Peyer's patch (tissue), 4 donors: ENCODE data around the gene SYPL2. TPM values are rescaled to one million over a fixed set of nuclear protein-coding genes. Genes with fewer than 3 reads are reported as not detected.

Experiments used
- DNase-seq, 3 donors: peaks; one replicate each; pipeline ENCODE4 v3.0.0-alpha.2; 2017 to 2019
- H3K27ac ChIP-seq, 4 donors: fragments of 200-600 bp; sonication (generic); one replicate each; pipeline ENCODE4 v1.5.1; 2016 to 2019
- H3K27me3 ChIP-seq, 2 donors: fragments of 200-600 bp; sonication (generic); one replicate each; pipeline ENCODE4 v1.5.1; 2019
- H3K36me3 ChIP-seq, 3 donors: fragments of 200-600 bp; sonication (generic); one replicate each; pipeline ENCODE4 v1.5.1; 2016 to 2019
- H3K4me1 ChIP-seq, 4 donors: fragments of 200-600 bp; sonication (generic); one replicate each; pipeline ENCODE4 v1.5.1; 2016 to 2019
- H3K4me3 ChIP-seq, 4 donors: fragments of 200-600 bp; sonication (generic); 1 replicate in 3 of 4; 2 replicates in 1 of 4; pipeline ENCODE4 v1.5.1; 2016 to 2019; ENCODE audit warnings: mild to moderate bottlenecking in 1 of 4
- H3K9me3 ChIP-seq, 4 donors: fragments of 200-600 bp; sonication (generic); one replicate each; pipeline ENCODE4 v1.5.1; 2016 to 2019; ENCODE audit warnings: mild to moderate bottlenecking in 1 of 4
- CTCF ChIP-seq, 6 experiments: fragments of 450-650 bp in 4 of 6; fragments of 200-600 bp in 2 of 6; sonication (generic) in 1 of 6; IDR thresholded peaks; one replicate each; pipeline ENCODE4 v1.5.1; 2017 to 2019; ENCODE audit warnings: antibody characterized with exemption in 6 of 6, mild to moderate bottlenecking in 3 of 6, moderate library complexity in 1 of 6
- POLR2A ChIP-seq, 2 donors: fragments of 450-650 bp; IDR thresholded peaks; one replicate each; pipeline ENCODE4 v1.5.1; 2017; ENCODE audit warnings: antibody characterized with exemption in 2 of 2, mild to moderate bottlenecking in 2 of 2, moderate library complexity in 2 of 2
- total RNA-seq, 4 donors: library from RNA; depleted of rRNA; stranded (reverse); fragments of >200 nt; gene quantifications; one replicate each; pipeline ENCODE4 v1.1.0, GENCODE V29; 2016

The SYPL2 gene
- total RNA-seq, 4 donors from 2014 or later, result 0.67 TPM; not detected in 3

DNA sequence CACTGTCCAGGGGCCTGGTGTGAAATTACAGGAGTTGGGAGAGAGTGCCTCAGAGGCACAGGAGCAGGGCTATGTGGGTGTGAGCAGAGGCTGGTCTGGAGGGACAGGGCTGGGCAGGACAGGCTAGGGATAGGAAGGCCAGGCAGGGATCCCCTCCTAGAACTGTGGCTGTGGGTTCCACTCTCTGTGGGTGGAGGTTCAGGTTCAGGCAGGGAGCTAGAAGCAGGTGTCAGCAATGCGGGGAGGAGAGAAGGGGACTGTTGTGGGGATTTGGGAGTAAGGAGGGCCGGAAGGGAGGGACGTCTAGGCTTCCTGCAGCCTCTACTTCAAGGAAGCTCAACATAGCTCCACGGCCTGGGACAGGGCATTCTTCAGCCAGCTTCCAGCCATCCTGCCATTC, 65.0 kb downstream of the SYPL2 start:
- Histone ChIP-seq H3K27me3 (no peaks in the 10 kb centered on the region), H3K36me3 (no peaks in the 10 kb centered on the region), H3K27ac (peak overlapping the region in 1 of 4 donors; percentile 8), H3K9me3 (no peaks in the 10 kb centered on the region), H3K4me3 (no peak overlapping the region), H3K4me1 (peaks cover 0 to 10% (median 6%) of the 10 kb centered on the region in 4 donors)
- TF ChIP-seq POLR2A (IDR thresholded peaks at IDR 0.05) (no peak), CTCF (IDR thresholded peaks at IDR 0.05) (no peak)
- no peak for DNase-seq

Other genes with a start within 250 kb of the SYPL2 start
- gene CELSR2, start 217.0 kb upstream of the SYPL2 start, total RNA-seq, result 1 to 10 TPM; 2.6 to 6.4 (median 4.6) TPM
- 1 to 10 TPM; 3.5 to 8.3 (median 4.5) TPM for gene PSRC1, start 183.4 kb upstream of the SYPL2 start, total RNA-seq
- gene MYBPHL, start 159.5 kb upstream of the SYPL2 start, total RNA-seq, result not detected
- 100 to 1,000 TPM in 2 of 4 donors, 10 to 100 TPM in 2; 24.8 to 124 (median 96.0) TPM for gene SORT1, start 68.6 kb upstream of the SYPL2 start, total RNA-seq
- gene PSMA5, start 40.1 kb upstream of the SYPL2 start, total RNA-seq, result 10 to 100 TPM; 29.7 to 69.3 (median 50.4) TPM
- 10 to 100 TPM in 1 of 4 donors, 1 to 10 TPM in 3; 2.3 to 12.7 (median 7.3) TPM for gene ATXN7L2, start 17.4 kb downstream of the SYPL2 start, total RNA-seq
- 10 to 100 TPM in 3 of 4 donors, 1 to 10 TPM in 1; 1.7 to 24.0 (median 20.9) TPM for gene CYB561D1, start 27.5 kb downstream of the SYPL2 start, total RNA-seq
- 1 to 10 TPM; 2.5 to 7.4 (median 5.0) TPM for gene AMIGO1, start 43.2 kb downstream of the SYPL2 start, total RNA-seq
- gene GPR61, start 73.3 kb downstream of the SYPL2 start, total RNA-seq, result under 1 TPM in 1 of 4 donors, not detected in 3; 0.40 TPM
- gene GNAI3, start 82.1 kb downstream of the SYPL2 start, total RNA-seq, result 1 to 10 TPM; 4.1 to 6.8 (median 5.8) TPM
- not detected for gene GNAT2, start 153.1 kb downstream of the SYPL2 start, total RNA-seq
- gene AMPD2, start 153.3 kb downstream of the SYPL2 start, total RNA-seq, result 100 to 1,000 TPM in 3 of 4 donors, 10 to 100 TPM in 1; 48.3 to 158 (median 110) TPM
- 100 to 1,000 TPM in 3 of 4 donors, 10 to 100 TPM in 1; 76.7 to 276 (median 228) TPM for gene GSTM4, start 189.6 kb downstream of the SYPL2 start, total RNA-seq
- gene GSTM2, start 201.5 kb downstream of the SYPL2 start, total RNA-seq, result 100 to 1,000 TPM in 2 of 4 donors, 10 to 100 TPM in 2; 38.5 to 242 (median 116) TPM
- gene GSTM1, start 221.3 kb downstream of the SYPL2 start, total RNA-seq, result 10 to 100 TPM in 1 of 4 donors, not detected in 3; 93.7 TPM
- gene GSTM5, start 245.7 kb downstream of the SYPL2 start, total RNA-seq, result 1 to 10 TPM in 2 of 4 donors, under 1 TPM in 1, not detected in 1; 0.85 to 5.0 (median 2.0) TPM